ENCODE data around the gene KCND1.

The KCND1 gene

DNA sequence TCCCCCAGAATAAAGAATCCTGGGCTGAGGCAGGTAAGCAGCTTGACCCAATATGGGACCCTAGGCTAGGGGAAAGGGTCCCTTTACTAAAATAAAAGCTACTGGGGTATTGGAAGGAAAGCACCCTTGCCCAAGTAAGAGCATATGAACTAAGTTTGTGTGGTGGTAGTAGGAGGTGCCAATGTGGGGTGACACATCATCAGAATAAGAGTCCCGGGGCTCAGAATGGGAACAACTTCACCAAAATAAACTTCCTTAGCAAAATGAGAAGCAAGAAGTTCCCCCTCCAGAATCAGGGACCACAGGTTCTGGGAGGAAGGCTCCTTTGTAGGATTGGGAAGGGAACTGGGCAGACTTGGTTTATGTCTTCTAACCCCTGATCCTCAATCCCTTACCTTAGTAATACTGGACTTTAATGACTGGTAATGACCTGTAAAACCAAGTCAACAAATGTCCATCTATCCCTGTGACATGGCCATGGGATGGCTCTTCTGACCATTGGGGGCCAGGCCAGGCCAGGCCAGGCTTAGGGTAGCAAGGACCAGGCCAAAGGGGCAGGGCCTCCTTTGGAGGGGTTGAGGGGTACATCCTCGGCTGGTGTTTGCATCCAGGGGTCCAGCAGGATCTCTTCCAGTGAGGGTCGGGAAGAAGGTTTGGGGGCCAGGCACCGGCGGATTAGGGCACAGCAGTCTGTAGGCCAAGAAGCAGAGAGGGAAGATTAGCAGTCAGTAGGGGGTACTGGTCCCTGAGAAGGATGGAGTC, 57.9 kb downstream of the KCND1 start:
- no peak for DNase-seq (ENCODE audit: low read depth in 2 of 3, low spot score in 1 of 3)

DNA sequence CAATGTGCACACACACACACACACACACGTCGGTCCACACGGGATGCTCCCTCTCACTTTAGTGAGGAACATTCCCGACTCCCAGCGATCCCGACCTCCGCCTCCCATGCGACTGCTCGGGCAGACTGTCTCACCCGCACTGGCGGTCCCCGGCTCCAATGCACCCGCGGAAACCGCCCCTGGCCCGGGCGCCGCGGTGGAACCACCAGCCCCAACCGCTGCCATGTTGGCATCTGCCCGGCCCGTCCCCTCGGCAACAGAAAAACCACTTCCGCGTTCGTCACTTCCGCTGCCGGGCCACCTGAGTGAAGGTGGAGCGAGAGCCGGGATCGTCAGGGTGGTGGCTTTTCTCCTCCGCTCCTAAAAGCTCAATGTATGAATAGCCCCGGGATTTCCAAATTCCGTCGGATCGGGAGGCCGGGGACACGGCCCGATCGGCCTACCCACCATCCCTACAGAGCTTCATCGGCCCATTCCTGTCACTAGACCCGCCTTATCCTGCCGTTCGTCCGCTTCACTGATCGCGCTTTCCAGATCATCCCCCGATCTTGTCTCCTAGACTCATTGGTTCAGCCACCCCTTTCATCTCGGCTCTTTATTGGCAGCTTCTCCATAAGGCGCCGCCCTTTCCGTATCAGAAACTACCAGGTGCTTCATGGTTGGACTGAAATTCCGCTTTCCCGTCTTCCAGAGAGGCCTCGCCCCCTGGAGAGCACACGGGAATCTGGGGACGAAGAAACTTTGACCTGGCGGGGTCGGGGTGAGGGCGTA, 60.0 kb downstream of the KCND1 start, which contains the start of gene SLC35A2:
TSS of gene SLC35A2 (minus strand) at position 235 of the 771 bp plus-strand sequence. CDS start at position 225, 10 bp downstream.
- DNase-seq (ENCODE audit: low read depth in 2 of 3, low spot score in 1 of 3) = peak; percentile 77 to 84 (median 79)
